ENCODE data around the gene ATG4B. TPM values are rescaled to one million over a fixed set of nuclear protein-coding genes. Genes with fewer than 3 reads are reported as not detected.

Gene ATG4B
- total and polyA plus RNA-seq, 9 of the 15 experiments (the other 6 are each of a cell fraction or from before 2014, with no cell fraction given), result 5.9 to 58.8 (median 35.6) TPM

- TF ChIP-seq NONO (IDR thresholded peaks at IDR 0.05; ENCODE audit: low read depth in 2 of 2, low read length in 1 of 2) (peak in 1 of 2 experiments; percentile 34; a peak in 1 of 4 replicates), ELK1 (CRISPR knock-in tag; IDR thresholded peaks at IDR 0.05) (no peak), ZBTB1 (CRISPR knock-in tag; IDR thresholded peaks at IDR 0.05; ENCODE audit: borderline replicate concordance, low read depth) (no peak), ZBTB34 (CRISPR knock-in tag; IDR thresholded peaks at IDR 0.05) (no peak), ZNF224 (CRISPR knock-in tag; IDR thresholded peaks at IDR 0.05) (no peak), RB1 (IDR thresholded peaks at IDR 0.05; ENCODE audit: low read depth) (peak; percentile 59; the same call in 1 of the 2 replicates), HDAC3 (IDR thresholded peaks at IDR 0.05; ENCODE audit: borderline replicate concordance, partially characterized antibody) (no peak), NR1H2 (CRISPR knock-in tag; IDR thresholded peaks at IDR 0.05) (no peak), ZNF431 (CRISPR knock-in tag; IDR thresholded peaks at IDR 0.05) (no peak), ZNF830 (CRISPR knock-in tag; IDR thresholded peaks at IDR 0.05) (no peak), ZNF140 (CRISPR knock-in tag; IDR thresholded peaks at IDR 0.05) (no peak), ZNF445 (CRISPR knock-in tag; IDR thresholded peaks at IDR 0.05; ENCODE audit: low read depth) (no peak), ZBTB11 (CRISPR knock-in tag; IDR thresholded peaks at IDR 0.05) (peak in 1 of 3 experiments; percentile 80; a peak in 1 of 6 replicates), HINFP (tag; conservative IDR thresholded peaks at IDR 0.05; ENCODE audit: low read depth) (no peak)
These were observed at the start of gene ATG4B, which contains the start of gene THAP4 (continued) for GRCh38 chr2:241637018-241637794.
